ENCODE data around the gene HRH2.

HRH2 gene

GRCh38 chr5:175742290-175742994 is 84.6 kb downstream of the HRH2 start:
- no peak for DNase-seq (ENCODE audit: extremely low spot score)
- TF ChIP-seq L3MBTL2 (conservative IDR thresholded peaks at IDR 0.05): no peak
- ChIA-PET CTCF (interaction anchor here (0.8 kb wide), 1 partner anchor 54 kb away, joined by 3 read pairs; no protein-coding TSS in a partner anchor), POLR2A (no interaction called here)

GRCh38 chr5:175743676-175744210 is 85.9 kb downstream of the HRH2 start:
- no peak for DNase-seq (ENCODE audit: extremely low spot score)
- no peak for TF ChIP-seq SP1 (IDR thresholded peaks at IDR 0.05)
- TF ChIP-seq FOXM1 (IDR thresholded peaks at IDR 0.05; ENCODE audit: borderline replicate concordance): no peak
- TF ChIP-seq L3MBTL2 (conservative IDR thresholded peaks at IDR 0.05): no peak
- TF ChIP-seq LEF1 (IDR thresholded peaks at IDR 0.05; ENCODE audit: borderline replicate concordance): no peak
- TF ChIP-seq TARDBP (IDR thresholded peaks at IDR 0.05): no peak
- no peak for TF ChIP-seq BHLHE40 (IDR thresholded peaks at IDR 0.05; ENCODE audit: borderline replicate concordance)
- TF ChIP-seq ARNT (IDR thresholded peaks at IDR 0.05): no peak
- TF ChIP-seq SUZ12 (IDR thresholded peaks at IDR 0.05): no peak
- TF ChIP-seq NFRKB (IDR thresholded peaks at IDR 0.05): no peak
- TF ChIP-seq CTBP1 (IDR thresholded peaks at IDR 0.05; ENCODE audit: borderline replicate concordance): no peak
- TF ChIP-seq ELF4 (IDR thresholded peaks at IDR 0.05): no peak
- no peak for TF ChIP-seq FOXA1 (IDR thresholded peaks at IDR 0.05)
- no peak for TF ChIP-seq PKNOX1 (IDR thresholded peaks at IDR 0.05)
- ChIA-PET CTCF (no interaction called here), POLR2A (no interaction called here)

- ChIA-PET POLR2A (no interaction called here), CTCF (interaction anchor here (0.6 to 1.2 kb wide), 2 partner anchors 15 to 20 kb away, joined by 3 to 5 read pairs; no protein-coding TSS in a partner anchor)
- TF ChIP-seq L3MBTL2 (conservative IDR thresholded peaks at IDR 0.05): no peak
- TF ChIP-seq FOXK2 (IDR thresholded peaks at IDR 0.05): no peak
- TF ChIP-seq HDGF (IDR thresholded peaks at IDR 0.05; ENCODE audit: borderline replicate concordance): no peak
- no peak for TF ChIP-seq ARNT (IDR thresholded peaks at IDR 0.05)
- no peak for TF ChIP-seq BHLHE40 (IDR thresholded peaks at IDR 0.05; ENCODE audit: borderline replicate concordance)
- no peak for TF ChIP-seq FOXA1 (IDR thresholded peaks at IDR 0.05)
- no peak for TF ChIP-seq SUZ12 (IDR thresholded peaks at IDR 0.05)
- TF ChIP-seq NFRKB (IDR thresholded peaks at IDR 0.05): no peak
- TF ChIP-seq PKNOX1 (IDR thresholded peaks at IDR 0.05): no peak
- no peak for TF ChIP-seq ELF4 (IDR thresholded peaks at IDR 0.05)
- TF ChIP-seq CTBP1 (IDR thresholded peaks at IDR 0.05; ENCODE audit: borderline replicate concordance): no peak
- TF ChIP-seq SP1 (IDR thresholded peaks at IDR 0.05): no peak
- TF ChIP-seq FOXM1 (IDR thresholded peaks at IDR 0.05; ENCODE audit: borderline replicate concordance): no peak
- DNase-seq (ENCODE audit: extremely low spot score): no peak
These were observed 87.3 kb downstream of the HRH2 start for GRCh38 chr5:175745210-175745609.

- TF ChIP-seq FOXM1 (IDR thresholded peaks at IDR 0.05; ENCODE audit: borderline replicate concordance) (no peak), FOXA1 (IDR thresholded peaks at IDR 0.05) (no peak), HDGF (IDR thresholded peaks at IDR 0.05; ENCODE audit: borderline replicate concordance) (no peak), L3MBTL2 (conservative IDR thresholded peaks at IDR 0.05) (no peak), SP1 (IDR thresholded peaks at IDR 0.05) (no peak), SUZ12 (IDR thresholded peaks at IDR 0.05) (no peak), ELF4 (IDR thresholded peaks at IDR 0.05) (no peak)
- ChIA-PET POLR2A (no interaction called here), CTCF (no interaction called here)
- DNase-seq (ENCODE audit: extremely low spot score): peak; percentile 52
These were observed 89.0 kb downstream of the HRH2 start for GRCh38 chr5:175746851-175747250.

GRCh38 chr5:175747539-175748060 is 89.7 kb downstream of the HRH2 start:
- CTCF ChIA-PET: no interaction called here
- DNase-seq (ENCODE audit: extremely low spot score): no peak
- TF ChIP-seq NFRKB (IDR thresholded peaks at IDR 0.05): no peak
- TF ChIP-seq L3MBTL2 (conservative IDR thresholded peaks at IDR 0.05): no peak
- no peak for TF ChIP-seq HDGF (IDR thresholded peaks at IDR 0.05; ENCODE audit: borderline replicate concordance)
- POLR2A ChIA-PET: no interaction called here

- POLR2A ChIA-PET: no interaction called here
- DNase-seq (ENCODE audit: extremely low spot score): no peak
- CTCF ChIA-PET: no interaction called here
- TF ChIP-seq FOXA1 (IDR thresholded peaks at IDR 0.05) (no peak), PKNOX1 (IDR thresholded peaks at IDR 0.05) (no peak), ARNT (IDR thresholded peaks at IDR 0.05) (no peak), FOXK2 (IDR thresholded peaks at IDR 0.05) (no peak), NFRKB (IDR thresholded peaks at IDR 0.05) (no peak), FOXM1 (IDR thresholded peaks at IDR 0.05; ENCODE audit: borderline replicate concordance) (no peak), ELF4 (IDR thresholded peaks at IDR 0.05) (no peak), L3MBTL2 (conservative IDR thresholded peaks at IDR 0.05) (no peak), BHLHE40 (IDR thresholded peaks at IDR 0.05; ENCODE audit: borderline replicate concordance) (no peak), SUZ12 (IDR thresholded peaks at IDR 0.05) (no peak), LEF1 (IDR thresholded peaks at IDR 0.05; ENCODE audit: borderline replicate concordance) (no peak), ZNF384 (IDR thresholded peaks at IDR 0.05) (no peak), CTBP1 (IDR thresholded peaks at IDR 0.05; ENCODE audit: borderline replicate concordance) (no peak), SP1 (IDR thresholded peaks at IDR 0.05) (no peak), TARDBP (IDR thresholded peaks at IDR 0.05) (no peak)
These were observed 90.8 kb downstream of the HRH2 start for GRCh38 chr5:175748650-175749049.

Measured in HEK293T (cell line).